Measurements from ENCODE around the gene PFDN2. TPM values are rescaled to one million over a fixed set of nuclear protein-coding genes. Genes with fewer than 3 reads are reported as not detected.
A peak's percentile ranks its signal among the peaks of the same experiment; 100 is the strongest.
"Not testable (repeated sequence)": the region's sequence is repeated elsewhere in the genome, so short reads cannot be mapped to it uniquely, and the experiment has no call there.

PFDN2 gene
- total and polyA plus RNA-seq, 5 experiments from 2014 or later = 37.9 to 91.3 (median 74.6) TPM

DNA sequence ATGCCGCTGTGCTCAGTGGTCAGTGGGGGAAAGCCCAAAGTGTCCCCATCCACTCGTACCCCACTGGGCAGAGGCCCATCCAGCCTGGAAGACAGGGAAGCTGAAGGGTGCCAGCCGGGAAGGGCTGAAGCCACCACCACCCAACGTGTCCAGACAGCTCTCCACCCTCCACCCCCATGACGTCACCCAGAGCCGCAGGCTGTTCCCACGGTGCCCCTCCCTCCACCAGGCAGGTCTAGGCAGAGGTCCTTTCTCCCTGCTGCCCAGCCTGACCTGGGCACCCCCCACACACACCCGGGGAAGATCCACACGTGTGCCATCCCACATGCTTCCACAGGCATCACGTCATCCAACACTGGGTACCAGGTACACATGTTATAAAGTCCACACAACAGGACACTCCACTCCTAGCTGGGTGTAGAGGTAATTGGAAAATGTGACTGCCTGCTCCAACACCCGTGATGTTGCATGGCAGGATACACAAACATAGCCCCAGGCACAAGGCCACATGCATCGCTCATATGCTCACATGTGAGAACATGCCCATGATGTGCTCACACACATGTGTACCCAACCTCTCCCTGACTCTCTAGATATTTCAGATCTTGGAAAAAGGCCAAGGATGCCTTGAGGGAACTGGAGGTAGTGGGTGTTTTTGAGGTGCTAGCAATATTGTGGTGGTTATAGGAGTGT, 43.0 kb downstream of the PFDN2 start:
- Mint-ChIP-seq H3K36me3 (no peaks in the 10 kb centered on the region), H3K9me3 (no peaks in the 10 kb centered on the region), H3K4me3 (no peak overlapping the region), H3K27me3 (no peaks in the 10 kb centered on the region), H3K27ac (no peak overlapping the region), H3K4me1 (peaks cover 14 to 39% (median 30%) of the 10 kb centered on the region in 4 donors)
- DNase-seq = peak in 1 of 10 donors; percentile 35
- POLR2A ChIA-PET = interaction anchor here (1.2 kb wide), 1 partner anchor 53 kb away, joined by 3 read pairs; no protein-coding TSS in a partner anchor
- no peak for ATAC-seq

DNA sequence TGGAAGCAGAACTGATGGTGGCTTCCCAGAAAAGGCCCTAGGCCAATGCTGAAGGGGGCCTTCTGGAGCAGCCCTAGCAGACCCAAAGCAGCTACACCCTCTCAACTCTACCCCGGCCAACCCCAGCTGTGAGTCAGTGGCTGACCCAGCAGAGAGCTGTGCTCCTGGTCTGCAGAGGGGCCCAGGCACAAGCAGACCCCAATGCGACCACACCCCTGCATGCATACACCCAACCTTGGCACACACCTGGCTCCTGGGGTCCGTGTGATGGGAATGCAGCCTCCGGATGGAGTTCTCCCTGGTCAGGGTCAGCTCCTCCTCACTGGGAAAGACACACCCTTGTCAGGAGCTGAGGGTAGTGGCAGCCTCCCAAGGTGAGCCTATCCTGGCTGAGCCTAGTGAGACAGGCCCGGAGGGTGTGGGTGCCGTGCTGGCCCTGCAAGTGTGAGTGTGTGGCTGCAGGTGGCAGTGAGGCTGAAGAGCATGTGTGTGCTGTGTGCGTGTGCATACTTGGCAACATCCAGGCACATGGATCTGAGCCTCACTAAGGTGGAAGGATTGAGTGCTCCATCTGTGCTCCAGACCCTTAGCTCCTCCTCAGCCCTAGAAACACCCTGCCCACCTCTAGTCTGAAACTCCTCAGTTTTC, 44.2 kb downstream of the PFDN2 start:
- H3K9me3 Mint-ChIP-seq = no peaks in the 10 kb centered on the region
- POLR2A ChIA-PET = interaction anchor here (0.8 to 10.2 kb wide), 3 partner anchors 13 to 29 kb away, joined by 3 to 429 read pairs (median 11); partner anchors contain the start of genes TSTD1 and USF1

DNA sequence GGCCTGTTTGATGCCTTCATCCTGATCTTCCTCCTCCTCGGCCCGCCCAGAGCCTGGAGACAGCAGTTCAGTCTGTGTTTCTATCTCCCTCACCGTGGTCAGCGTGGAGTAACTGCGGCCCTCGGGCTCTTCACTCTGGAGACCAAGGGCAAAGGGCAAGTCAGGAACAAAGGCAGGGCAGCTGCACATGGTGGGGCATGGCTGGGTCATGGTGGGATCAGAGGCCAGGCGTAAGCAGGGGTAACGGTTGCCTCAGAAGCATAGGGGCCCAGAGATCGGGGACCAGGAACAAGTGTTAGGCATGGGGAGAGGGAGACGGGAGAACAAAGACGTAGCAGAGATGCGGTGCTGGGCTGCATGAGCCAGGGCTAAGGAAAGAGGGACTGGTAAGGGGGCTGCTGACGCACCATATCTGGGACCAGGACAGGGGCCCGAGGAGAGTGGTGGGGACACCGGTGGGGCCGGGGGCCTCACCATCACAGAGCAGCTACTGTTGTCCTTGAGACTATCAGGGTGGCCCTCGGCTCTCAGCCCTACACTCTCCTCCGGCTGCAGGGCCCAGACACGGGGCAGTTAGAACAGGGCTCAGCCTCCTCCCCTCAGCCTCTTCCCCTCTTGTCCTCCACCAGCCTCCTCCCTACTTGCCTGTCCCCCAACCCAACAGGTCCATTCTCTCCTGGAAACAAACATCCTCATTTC, 44.9 kb downstream of the PFDN2 start:
- H3K27me3 Mint-ChIP-seq = no peaks in the 10 kb centered on the region
- peaks cover 0 to 4% (median 4%) of the 10 kb centered on the region in 3 donors for H3K36me3 Mint-ChIP-seq
- H3K9me3 Mint-ChIP-seq = no peaks in the 10 kb centered on the region
- POLR2A ChIA-PET = interaction anchor here (0.6 to 10.2 kb wide), 4 partner anchors 24 to 82 kb away, joined by 3 to 429 read pairs (median 65); partner anchors contain the start of genes KLHDC9, TSTD1 and USF1
- no peak overlapping the region for H3K4me3 Mint-ChIP-seq
- ATAC-seq (no peak), DNase-seq (peak in 1 of 10 donors; percentile 60)
- H3K4me1 Mint-ChIP-seq = peaks cover 22 to 47% (median 37%) of the 10 kb centered on the region in 4 donors
- peak overlapping the region in 7 of 10 donors; percentile 22 to 96 (median 64) for H3K27ac Mint-ChIP-seq

More for the DNA sequence above, 44.2 kb downstream of the PFDN2 start:
- Mint-ChIP-seq H3K4me3 (no peak overlapping the region), H3K27me3 (no peaks in the 10 kb centered on the region), H3K4me1 (peaks cover 18 to 40% (median 31%) of the 10 kb centered on the region in 4 donors), H3K27ac (peak overlapping the region in 5 of 10 donors; percentile 22 to 74 (median 56)), H3K36me3 (peaks cover 0 to 4% (median 0%) of the 10 kb centered on the region in 3 donors)
- peak in 1 of 10 donors; percentile 62 for DNase-seq
- no peak for ATAC-seq

DNA sequence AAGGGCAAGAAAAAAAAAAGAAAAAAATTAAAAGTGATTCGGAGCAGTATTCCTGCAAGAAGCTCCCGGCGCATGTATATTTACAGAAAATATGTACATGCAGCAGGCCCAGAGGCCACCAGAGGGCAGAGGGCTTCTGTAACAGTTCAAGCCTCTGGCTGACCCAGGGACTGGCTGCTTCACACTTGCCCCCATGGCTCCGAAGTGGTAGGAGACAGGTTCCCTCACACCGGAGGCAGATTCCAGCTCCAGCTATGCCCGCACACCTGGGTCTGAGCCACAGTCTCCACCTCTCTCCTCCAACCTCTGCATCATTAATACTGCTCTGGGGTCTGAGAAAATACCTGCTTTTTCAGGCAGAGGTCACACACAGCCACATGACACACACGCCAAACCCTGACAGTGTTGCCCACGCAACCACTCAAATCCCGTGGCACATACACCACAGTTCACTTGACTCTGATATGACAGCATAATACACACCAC, 45.9 kb downstream of the PFDN2 start:
- peaks cover 0 to 12% (median 8%) of the 10 kb centered on the region in 3 donors for H3K36me3 Mint-ChIP-seq
- ATAC-seq (no peak), DNase-seq (peak; percentile 29 to 76 (median 44))
- POLR2A ChIA-PET = interaction anchor here (0.5 to 10.2 kb wide), 4 partner anchors 25 to 571 kb away, joined by 3 to 429 read pairs (median 61); partner anchors contain the start of genes KLHDC9, TSTD1 and USF1
- peaks cover 29 to 57% (median 46%) of the 10 kb centered on the region in 4 donors for H3K4me1 Mint-ChIP-seq
- H3K9me3 Mint-ChIP-seq = no peaks in the 10 kb centered on the region
- peak overlapping the region in 4 of 10 donors; percentile 18 to 47 (median 24) for H3K4me3 Mint-ChIP-seq
- H3K27ac Mint-ChIP-seq = peak overlapping the region; percentile 68 to 98 (median 88)
- no peaks in the 10 kb centered on the region for H3K27me3 Mint-ChIP-seq

DNA sequence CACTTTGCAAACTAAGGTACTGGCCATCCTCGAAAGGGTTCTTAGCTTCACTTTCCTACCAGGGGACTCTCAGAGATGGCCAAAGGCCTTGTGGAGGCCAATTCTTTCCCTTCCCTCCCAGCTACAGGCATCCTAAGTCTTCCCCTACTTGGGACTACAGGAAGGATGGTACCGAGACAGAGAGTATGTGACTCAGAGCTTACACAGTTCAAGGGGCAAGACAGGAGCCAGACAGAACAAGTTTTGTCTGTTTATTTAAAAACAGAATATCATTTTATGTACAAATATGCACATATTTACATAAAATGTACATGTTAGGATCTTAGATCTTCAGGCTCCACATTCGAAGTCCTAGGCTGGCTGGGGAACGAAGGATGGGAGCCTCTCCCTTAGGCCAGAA, 47.1 kb downstream of the PFDN2 start:
- Mint-ChIP-seq H3K27ac (peak overlapping the region; percentile 96 to 100 (median 98)), H3K36me3 (peaks cover 4 to 22% (median 14%) of the 10 kb centered on the region in 3 donors), H3K4me3 (peak overlapping the region in 3 of 10 donors; percentile 68 to 99 (median 88)), H3K4me1 (peaks cover 33 to 68% (median 55%) of the 10 kb centered on the region in 4 donors), H3K9me3 (no peaks in the 10 kb centered on the region), H3K27me3 (no peaks in the 10 kb centered on the region)
- ATAC-seq = no peak
- POLR2A ChIA-PET = interaction anchor here (0.7 to 10.2 kb wide), 10 partner anchors 13 to 273 kb away, joined by 4 to 429 read pairs (median 13); partner anchors contain the start of genes DEDD, KLHDC9, TSTD1 and USF1
- DNase-seq = no peak

DNA sequence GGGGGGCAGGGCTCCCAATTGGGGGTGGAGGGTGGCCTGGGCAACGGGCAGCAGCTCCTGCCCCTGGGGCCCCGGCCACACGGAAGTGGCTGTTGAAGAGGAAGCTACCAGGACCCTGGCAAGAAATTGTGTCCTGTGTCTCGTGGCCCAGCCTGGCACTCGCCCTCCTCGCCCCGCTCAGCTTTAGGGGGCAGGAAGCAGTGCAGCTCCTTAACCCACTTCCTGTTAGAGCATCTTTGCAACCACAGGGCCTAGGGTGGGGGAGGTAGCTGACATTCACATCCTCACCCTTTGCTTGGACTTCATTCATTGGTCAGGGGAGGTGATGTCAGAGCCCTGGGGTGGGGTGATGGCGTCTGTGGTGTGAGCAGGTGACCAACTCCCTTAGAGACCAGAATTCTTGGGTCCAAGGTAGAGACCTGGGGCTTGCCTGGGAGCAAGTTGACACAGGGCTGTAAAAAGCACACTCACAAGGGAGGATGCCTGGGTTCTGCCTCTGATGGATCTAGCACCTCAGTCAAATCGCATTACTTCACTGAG, 48.0 kb downstream of the PFDN2 start, which contains the start of gene ARHGAP30:
Gene ARHGAP30, minus strand, starts transcription at position 161 of the 540 bp plus-strand sequence. CDS start 267 bp downstream, outside the sequence.
- POLR2A ChIA-PET = interaction anchor here (0.6 to 10.2 kb wide), 22 partner anchors 10 to 314 kb away, joined by 3 to 429 read pairs (median 5); partner anchors contain the start of genes DEDD, F11R, KLHDC9 and NIT1
- ATAC-seq (peak; percentile 79 to 85), DNase-seq (peak; percentile 58 to 94 (median 82))
- Mint-ChIP-seq H3K36me3 (peaks cover 4 to 29% (median 14%) of the 10 kb centered on the region in 3 donors), H3K9me3 (no peaks in the 10 kb centered on the region), H3K27ac (peak within 1 kb of the TSS; percentile 96 to 100 (median 98)), H3K4me1 (peaks cover 33 to 75% (median 61%) of the 10 kb centered on the region in 4 donors), H3K4me3 (peak within 1 kb of the TSS; percentile 88 to 100 (median 99)), H3K27me3 (no peaks in the 10 kb centered on the region)

DNA sequence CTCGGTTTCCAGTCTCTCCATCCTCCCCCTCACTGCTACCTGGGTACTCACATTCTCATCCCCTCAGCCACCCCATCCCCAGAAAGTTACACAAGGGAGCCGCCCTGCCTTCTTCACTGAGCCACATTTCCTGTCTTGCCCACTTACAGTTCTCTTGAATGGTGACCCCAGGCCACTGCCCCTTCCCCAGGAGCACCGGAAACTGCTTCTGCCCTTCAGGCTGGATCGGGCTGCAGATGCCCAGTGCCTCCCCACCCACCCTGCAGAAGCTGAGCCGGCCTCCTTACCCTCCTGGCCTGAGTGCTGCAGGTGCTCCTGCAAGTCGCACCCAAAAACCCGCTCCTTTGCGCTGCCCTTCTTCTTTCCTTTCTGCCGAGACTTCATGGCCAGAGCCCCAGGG, 48.6 kb downstream of the PFDN2 start:
- POLR2A ChIA-PET = interaction anchor here (0.7 to 10.2 kb wide), 17 partner anchors 10 to 271 kb away, joined by 3 to 429 read pairs (median 14); partner anchors contain the start of genes DEDD, F11R, KLHDC9 and NIT1
- Mint-ChIP-seq H3K9me3 (no peaks in the 10 kb centered on the region), H3K4me3 (peak overlapping the region; percentile 88 to 100 (median 99)), H3K4me1 (peaks cover 38 to 76% (median 65%) of the 10 kb centered on the region in 4 donors), H3K27ac (peak overlapping the region; percentile 96 to 100 (median 98)), H3K27me3 (no peaks in the 10 kb centered on the region), H3K36me3 (peaks cover 4 to 35% (median 15%) of the 10 kb centered on the region in 3 donors)
- DNase-seq = peak in 2 of 10 donors; percentile 31 to 61
- peak in 1 of 2 donors; percentile 1 for ATAC-seq

DNA sequence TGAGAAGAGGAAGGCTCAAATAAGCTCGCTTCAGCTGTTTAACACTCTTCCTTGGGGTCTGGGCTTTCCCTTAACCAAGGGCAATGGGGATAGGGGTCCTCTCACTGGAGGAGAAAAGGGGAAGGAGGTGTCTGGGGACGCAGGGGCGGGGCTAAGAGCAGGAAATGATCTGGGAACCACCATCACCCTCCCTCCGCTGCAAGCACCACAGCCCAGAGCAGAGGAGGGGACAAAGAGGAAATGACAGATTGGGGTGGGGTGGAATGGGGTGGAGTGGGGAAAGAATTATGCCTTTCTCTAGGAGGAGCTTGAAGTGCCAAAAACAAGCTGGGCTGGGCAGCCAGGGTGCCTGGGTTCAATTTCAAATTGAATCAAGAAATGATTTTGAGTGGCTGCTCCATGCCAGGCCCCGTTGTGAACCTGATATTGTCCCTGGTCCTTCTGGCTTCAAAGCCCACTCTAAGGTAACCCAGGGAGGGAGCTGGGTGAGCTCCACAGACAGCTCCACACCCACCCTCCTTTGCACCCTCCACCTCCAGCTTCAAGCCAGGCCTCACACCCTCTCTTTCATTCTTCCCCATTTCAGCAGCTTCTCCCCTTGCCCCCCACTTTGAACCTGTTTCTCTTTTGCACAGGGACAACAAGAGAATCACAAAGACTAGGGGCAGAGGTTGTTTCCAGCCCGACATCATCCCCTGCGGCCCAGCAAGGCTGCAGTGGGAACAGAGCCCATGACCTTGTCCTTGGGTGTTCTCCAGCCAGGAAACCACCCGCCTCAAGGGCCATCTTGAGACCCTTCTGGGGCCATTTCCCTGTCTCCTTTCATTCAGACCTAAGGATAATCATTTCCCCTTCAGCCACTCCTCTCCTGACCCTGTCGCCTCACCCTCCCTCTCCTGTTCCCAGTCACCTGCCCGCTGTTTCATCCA, 49.3 kb downstream of the PFDN2 start:
- Mint-ChIP-seq H3K4me3 (peak overlapping the region; percentile 88 to 100 (median 99)), H3K27me3 (no peaks in the 10 kb centered on the region), H3K36me3 (peaks cover 4 to 41% (median 18%) of the 10 kb centered on the region in 3 donors), H3K9me3 (no peaks in the 10 kb centered on the region), H3K4me1 (peaks cover 44 to 78% (median 72%) of the 10 kb centered on the region in 4 donors), H3K27ac (peak overlapping the region; percentile 96 to 100 (median 98))
- ATAC-seq (peak; percentile 74 to 77), DNase-seq (peak; percentile 62 to 91 (median 83))
- POLR2A ChIA-PET = interaction anchor here (0.6 to 10.2 kb wide), 17 partner anchors 10 to 270 kb away, joined by 3 to 429 read pairs (median 14); partner anchors contain the start of genes DEDD, F11R, KLHDC9 and NIT1

DNA sequence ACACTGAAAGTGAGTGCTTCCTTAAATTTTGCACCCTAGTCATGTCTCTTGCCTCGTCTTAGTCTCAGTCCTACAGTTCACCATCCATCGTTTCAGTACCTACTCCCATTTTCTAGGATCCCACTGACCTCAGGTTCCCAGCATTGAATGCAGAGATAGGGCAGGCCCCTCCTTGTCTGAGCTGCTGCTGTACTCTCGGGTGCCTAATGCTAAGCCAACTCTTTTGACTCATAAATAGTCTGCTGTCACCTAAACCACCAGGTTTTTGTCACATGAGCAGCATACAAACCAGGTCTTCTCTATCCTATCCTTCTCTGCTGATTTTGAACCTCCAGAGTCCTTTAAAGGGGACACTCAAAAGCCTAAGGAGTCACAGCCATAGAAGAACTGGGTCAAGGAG, 51.1 kb downstream of the PFDN2 start:
- H3K4me3 Mint-ChIP-seq = peak overlapping the region; percentile 88 to 100 (median 99)
- DNase-seq = no peak
- POLR2A ChIA-PET = interaction anchor here (0.8 to 10.2 kb wide), 3 partner anchors 22 to 46 kb away, joined by 4 to 429 read pairs (median 119); partner anchors contain the start of genes F11R, KLHDC9, TSTD1 and USF1
- H3K4me1 Mint-ChIP-seq = peaks cover 50 to 86% (median 79%) of the 10 kb centered on the region in 4 donors
- peak overlapping the region; percentile 95 to 100 (median 98) for H3K27ac Mint-ChIP-seq
- peaks cover 4 to 59% (median 21%) of the 10 kb centered on the region in 3 donors for H3K36me3 Mint-ChIP-seq
- H3K27me3 Mint-ChIP-seq = no peaks in the 10 kb centered on the region
- ATAC-seq = no peak
- H3K9me3 Mint-ChIP-seq = no peaks in the 10 kb centered on the region

DNA sequence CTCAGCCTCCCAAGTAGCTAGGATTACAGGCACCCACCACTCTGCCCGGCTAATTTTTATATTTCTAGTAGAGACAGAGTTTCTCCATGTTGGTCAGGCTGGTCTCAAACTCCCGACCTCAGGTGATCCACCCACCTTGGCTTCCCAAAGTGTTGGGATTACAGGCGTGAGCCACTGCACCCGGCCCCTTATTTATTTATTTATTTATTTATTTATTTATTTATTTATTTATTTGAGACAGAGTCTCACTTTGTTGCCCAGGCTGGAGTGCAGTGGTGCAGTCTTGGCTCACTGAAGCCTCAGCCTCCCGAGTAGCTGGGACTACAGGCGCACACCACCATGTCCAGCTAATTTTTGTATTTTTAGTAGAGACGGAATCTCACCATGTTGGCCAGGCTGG, 52.2 kb downstream of the PFDN2 start:
- H3K27me3 Mint-ChIP-seq, H3K9me3 Mint-ChIP-seq, ATAC-seq: not testable (repeated sequence)
- peak overlapping the region; percentile 64 to 100 (median 95) for H3K4me3 Mint-ChIP-seq
- peaks cover 45 to 83% (median 77%) of the 10 kb centered on the region in 4 donors for H3K4me1 Mint-ChIP-seq
- peak overlapping the region; percentile 25 to 97 (median 88) for H3K27ac Mint-ChIP-seq
- peaks cover 4 to 66% (median 21%) of the 10 kb centered on the region in 3 donors for H3K36me3 Mint-ChIP-seq
- POLR2A ChIA-PET = interaction anchor here (7.5 to 10.2 kb wide), 2 partner anchors 21 to 31 kb away, joined by 119 to 429 read pairs; partner anchors contain the start of genes KLHDC9, TSTD1 and USF1
- peak in 1 of 10 donors; percentile 35 for DNase-seq
